Measurements from ENCODE around the gene ZBTB21.

GRCh38 chr21:42000908-42001307, 9.3 kb downstream of the ZBTB21 start:
- TF ChIP-seq CTCF (IDR thresholded peaks at IDR 0.05) (no peak), EP300 (IDR thresholded peaks at IDR 0.05) (no peak), POLR2A (IDR thresholded peaks at IDR 0.05; ENCODE audit: low read depth) (no peak), POLR2AphosphoS5 (IDR thresholded peaks at IDR 0.05) (no peak)

Data from esophagus muscularis mucosa (tissue), 4 donors.